ENCODE results near the gene SMAD6.

SMAD6 gene

GRCh38 chr15:66780172-66780972 is 78.3 kb downstream of the SMAD6 start:
- Histone ChIP-seq H3K36me3 (ENCODE audit: control insufficient read depth, low read length) (no peaks in the 10 kb centered on the region), H3F3A (ENCODE audit: control insufficient read depth, insufficient read depth) (no peaks in the 10 kb centered on the region), H3K4me2 (ENCODE audit: low read length) (no peak overlapping the region), H3K4me3 (ENCODE audit: low read length) (no peak overlapping the region), H3K79me2 (ENCODE audit: control insufficient read depth, low read length) (no peaks in the 10 kb centered on the region), H3K27me3 (ENCODE audit: control insufficient read depth, low read length) (no peaks in the 10 kb centered on the region), H3K9me2 (replicated peaks; ENCODE audit: control insufficient read depth, low read length) (no peaks in the 10 kb centered on the region), H4K20me1 (ENCODE audit: control insufficient read depth, insufficient read depth, low read depth, low read length) (no peaks in the 10 kb centered on the region), H3K27ac (ENCODE audit: low read depth, low read length) (no peak overlapping the region), H3K4me1 (ENCODE audit: control insufficient read depth, low read length) (no peaks in the 10 kb centered on the region), H3K9me3 (ENCODE audit: control insufficient read depth, insufficient read depth, low read length) (no peaks in the 10 kb centered on the region)
- TF ChIP-seq CTCF (IDR thresholded peaks at IDR 0.05; ENCODE audit: low read depth, low read length, poor library complexity, severe bottlenecking) (no peak), EZH2phosphoT487 (IDR thresholded peaks at IDR 0.05; ENCODE audit: borderline replicate concordance, low read length) (no peak)

GRCh38 chr15:66780973-66781718 is 79.1 kb downstream of the SMAD6 start:
- no peak for TF ChIP-seq CTCF (IDR thresholded peaks at IDR 0.05; ENCODE audit: low read depth, low read length, poor library complexity, severe bottlenecking)
- no peak for TF ChIP-seq EZH2phosphoT487 (IDR thresholded peaks at IDR 0.05; ENCODE audit: borderline replicate concordance, low read length)
- no peak overlapping the region for H3K27ac ChIP-seq (ENCODE audit: low read depth, low read length)
- H3K4me2 ChIP-seq (ENCODE audit: low read length) = no peak overlapping the region
- H3K9me3 ChIP-seq (ENCODE audit: control insufficient read depth, insufficient read depth, low read length) = no peaks in the 10 kb centered on the region
- no peaks in the 10 kb centered on the region for H3F3A ChIP-seq (ENCODE audit: control insufficient read depth, insufficient read depth)
- H3K36me3 ChIP-seq (ENCODE audit: control insufficient read depth, low read length) = no peaks in the 10 kb centered on the region
- no peaks in the 10 kb centered on the region for H4K20me1 ChIP-seq (ENCODE audit: control insufficient read depth, insufficient read depth, low read depth, low read length)
- H3K9me2 ChIP-seq (replicated peaks; ENCODE audit: control insufficient read depth, low read length) = no peaks in the 10 kb centered on the region
- H3K27me3 ChIP-seq (ENCODE audit: control insufficient read depth, low read length) = no peaks in the 10 kb centered on the region
- H3K4me3 ChIP-seq (ENCODE audit: low read length) = no peak overlapping the region
- H3K79me2 ChIP-seq (ENCODE audit: control insufficient read depth, low read length) = no peaks in the 10 kb centered on the region
- H3K4me1 ChIP-seq (ENCODE audit: control insufficient read depth, low read length) = no peaks in the 10 kb centered on the region

- H3K27ac ChIP-seq (ENCODE audit: low read depth, low read length) = no peak overlapping the region
- H4K20me1 ChIP-seq (ENCODE audit: control insufficient read depth, insufficient read depth, low read depth, low read length) = no peaks in the 10 kb centered on the region
- no peaks in the 10 kb centered on the region for H3K79me2 ChIP-seq (ENCODE audit: control insufficient read depth, low read length)
- TF ChIP-seq EZH2phosphoT487 (IDR thresholded peaks at IDR 0.05; ENCODE audit: borderline replicate concordance, low read length) (no peak), CTCF (IDR thresholded peaks at IDR 0.05; ENCODE audit: low read depth, low read length, poor library complexity, severe bottlenecking) (no peak)
- H3K9me2 ChIP-seq (replicated peaks; ENCODE audit: control insufficient read depth, low read length) = no peaks in the 10 kb centered on the region
- no peak overlapping the region for H3K4me3 ChIP-seq (ENCODE audit: low read length)
- no peaks in the 10 kb centered on the region for H3K27me3 ChIP-seq (ENCODE audit: control insufficient read depth, low read length)
- H3K4me2 ChIP-seq (ENCODE audit: low read length) = no peak overlapping the region
- H3F3A ChIP-seq (ENCODE audit: control insufficient read depth, insufficient read depth) = no peaks in the 10 kb centered on the region
- no peaks in the 10 kb centered on the region for H3K4me1 ChIP-seq (ENCODE audit: control insufficient read depth, low read length)
- no peaks in the 10 kb centered on the region for H3K9me3 ChIP-seq (ENCODE audit: control insufficient read depth, insufficient read depth, low read length)
- H3K36me3 ChIP-seq (ENCODE audit: control insufficient read depth, low read length) = no peaks in the 10 kb centered on the region
Observed at GRCh38 chr15:66782785-66783184, 80.7 kb downstream of the SMAD6 start.

Measured in DOHH2 (cell line).